Measurements from ENCODE around the gene ST6GALNAC4.
A peak's percentile ranks its signal among the peaks of the same experiment; 100 is the strongest.

Gene ST6GALNAC4, protein sequence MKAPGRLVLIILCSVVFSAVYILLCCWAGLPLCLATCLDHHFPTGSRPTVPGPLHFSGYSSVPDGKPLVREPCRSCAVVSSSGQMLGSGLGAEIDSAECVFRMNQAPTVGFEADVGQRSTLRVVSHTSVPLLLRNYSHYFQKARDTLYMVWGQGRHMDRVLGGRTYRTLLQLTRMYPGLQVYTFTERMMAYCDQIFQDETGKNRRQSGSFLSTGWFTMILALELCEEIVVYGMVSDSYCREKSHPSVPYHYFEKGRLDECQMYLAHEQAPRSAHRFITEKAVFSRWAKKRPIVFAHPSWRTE

DNA sequence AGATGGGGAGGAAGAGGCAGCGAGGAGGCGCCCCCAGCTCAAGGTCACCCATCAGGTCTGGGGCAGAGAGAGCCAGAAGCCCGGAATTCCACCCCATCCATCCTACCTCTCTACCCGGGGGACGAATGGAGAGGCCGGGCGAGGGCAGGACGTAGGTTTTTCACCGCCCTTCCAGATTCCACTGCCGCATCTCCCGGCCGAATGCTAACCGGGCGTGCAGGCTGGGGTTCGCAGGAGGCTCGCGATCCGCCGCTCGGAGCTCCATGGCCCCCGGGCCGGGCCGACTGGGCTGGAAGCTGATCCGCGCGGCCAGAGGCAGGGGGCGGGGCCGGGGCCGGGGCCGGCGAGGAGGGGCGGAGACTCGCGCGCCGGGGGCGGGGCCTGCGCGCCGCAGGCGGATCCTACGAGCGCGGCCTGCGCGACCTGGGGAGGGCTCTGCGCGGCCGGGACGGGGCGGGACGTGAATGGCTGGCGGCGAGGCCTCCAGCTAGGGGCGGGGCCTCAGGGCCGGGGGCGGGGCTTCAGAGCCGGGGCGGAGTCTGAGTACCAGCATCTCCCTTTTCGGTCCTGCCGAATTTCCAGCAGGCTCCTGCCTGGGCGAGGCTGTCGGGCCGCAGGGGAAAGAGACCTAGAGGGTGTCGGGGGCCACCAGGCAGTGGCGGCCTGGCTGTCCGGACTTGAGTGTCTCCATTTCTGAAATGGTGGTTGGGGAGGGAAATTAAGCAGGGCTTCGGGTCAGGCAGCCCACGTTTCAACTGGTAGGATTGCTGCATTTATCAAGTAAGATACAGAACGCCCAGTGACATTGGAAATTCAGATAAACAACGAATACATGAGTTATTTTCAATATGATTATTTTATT, at the start of gene ST6GALNAC4:
TSS of gene ST6GALNAC4 (minus strand) at position 322 of the 862 bp plus-strand sequence. CDS start 622 bp downstream, outside the sequence.
- peak within 1 kb of the TSS; percentile 73 for H3K27ac ChIP-seq (ENCODE audit: poor library complexity, severe bottlenecking)
- DNase-seq (ENCODE audit: low spot score): no peak
- no peaks in the 10 kb centered on the region for H3K9me3 ChIP-seq (ENCODE audit: severe bottlenecking)
- H3K4me3 ChIP-seq (ENCODE audit: severe bottlenecking): peak within 1 kb of the TSS; percentile 46
- H3K27me3 ChIP-seq (ENCODE audit: insufficient read depth, poor library complexity, severe bottlenecking): no peaks in the 10 kb centered on the region
- H3K4me1 ChIP-seq (ENCODE audit: insufficient read depth, poor library complexity, severe bottlenecking): peaks cover 31% of the 10 kb centered on the region
- ATAC-seq (ENCODE audit: low read depth): peak; percentile 65
- TF ChIP-seq, protein P1, sequence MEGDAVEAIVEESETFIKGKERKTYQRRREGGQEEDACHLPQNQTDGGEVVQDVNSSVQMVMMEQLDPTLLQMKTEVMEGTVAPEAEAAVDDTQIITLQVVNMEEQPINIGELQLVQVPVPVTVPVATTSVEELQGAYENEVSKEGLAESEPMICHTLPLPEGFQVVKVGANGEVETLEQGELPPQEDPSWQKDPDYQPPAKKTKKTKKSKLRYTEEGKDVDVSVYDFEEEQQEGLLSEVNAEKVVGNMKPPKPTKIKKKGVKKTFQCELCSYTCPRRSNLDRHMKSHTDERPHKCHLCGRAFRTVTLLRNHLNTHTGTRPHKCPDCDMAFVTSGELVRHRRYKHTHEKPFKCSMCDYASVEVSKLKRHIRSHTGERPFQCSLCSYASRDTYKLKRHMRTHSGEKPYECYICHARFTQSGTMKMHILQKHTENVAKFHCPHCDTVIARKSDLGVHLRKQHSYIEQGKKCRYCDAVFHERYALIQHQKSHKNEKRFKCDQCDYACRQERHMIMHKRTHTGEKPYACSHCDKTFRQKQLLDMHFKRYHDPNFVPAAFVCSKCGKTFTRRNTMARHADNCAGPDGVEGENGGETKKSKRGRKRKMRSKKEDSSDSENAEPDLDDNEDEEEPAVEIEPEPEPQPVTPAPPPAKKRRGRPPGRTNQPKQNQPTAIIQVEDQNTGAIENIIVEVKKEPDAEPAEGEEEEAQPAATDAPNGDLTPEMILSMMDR (IDR thresholded peaks at IDR 0.05; ENCODE audit: poor library complexity, severe bottlenecking): no peak
- H3K36me3 ChIP-seq (ENCODE audit: low read depth): peaks cover 12% of the 10 kb centered on the region

DNA sequence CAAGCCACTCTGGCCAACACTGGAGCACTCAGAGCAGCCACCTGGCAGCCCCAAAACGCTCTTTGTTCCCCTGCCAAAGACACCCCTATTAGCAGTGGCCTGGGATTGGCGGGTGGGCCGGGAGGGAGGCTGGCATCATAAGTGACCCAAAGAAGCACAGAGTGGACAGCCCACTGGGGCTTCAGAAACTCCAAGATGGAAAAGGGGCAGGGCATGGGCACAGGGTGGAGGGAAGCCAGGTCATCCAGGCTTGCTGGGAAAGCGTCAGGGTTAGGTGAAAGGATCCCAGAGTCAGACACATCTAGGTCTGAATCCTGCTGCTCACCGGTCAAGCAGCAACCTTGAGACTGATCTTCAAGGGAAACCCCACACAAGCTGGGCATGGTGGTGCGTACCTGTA, 49.1 kb upstream of the ST6GALNAC4 start:
- peak overlapping the region; percentile 82 for H3K27ac ChIP-seq (ENCODE audit: poor library complexity, severe bottlenecking)
- peaks cover 47% of the 10 kb centered on the region for H3K4me1 ChIP-seq (ENCODE audit: insufficient read depth, poor library complexity, severe bottlenecking)
- DNase-seq (ENCODE audit: low spot score) (no peak), ATAC-seq (ENCODE audit: low read depth) (no peak)
- no peaks in the 10 kb centered on the region for H3K27me3 ChIP-seq (ENCODE audit: insufficient read depth, poor library complexity, severe bottlenecking)
- no peaks in the 10 kb centered on the region for H3K36me3 ChIP-seq (ENCODE audit: low read depth)
- H3K4me3 ChIP-seq (ENCODE audit: severe bottlenecking): no peak overlapping the region
- TF ChIP-seq, protein P1 (IDR thresholded peaks at IDR 0.05; ENCODE audit: poor library complexity, severe bottlenecking): no peak
- H3K9me3 ChIP-seq (ENCODE audit: severe bottlenecking): no peaks in the 10 kb centered on the region

DNA sequence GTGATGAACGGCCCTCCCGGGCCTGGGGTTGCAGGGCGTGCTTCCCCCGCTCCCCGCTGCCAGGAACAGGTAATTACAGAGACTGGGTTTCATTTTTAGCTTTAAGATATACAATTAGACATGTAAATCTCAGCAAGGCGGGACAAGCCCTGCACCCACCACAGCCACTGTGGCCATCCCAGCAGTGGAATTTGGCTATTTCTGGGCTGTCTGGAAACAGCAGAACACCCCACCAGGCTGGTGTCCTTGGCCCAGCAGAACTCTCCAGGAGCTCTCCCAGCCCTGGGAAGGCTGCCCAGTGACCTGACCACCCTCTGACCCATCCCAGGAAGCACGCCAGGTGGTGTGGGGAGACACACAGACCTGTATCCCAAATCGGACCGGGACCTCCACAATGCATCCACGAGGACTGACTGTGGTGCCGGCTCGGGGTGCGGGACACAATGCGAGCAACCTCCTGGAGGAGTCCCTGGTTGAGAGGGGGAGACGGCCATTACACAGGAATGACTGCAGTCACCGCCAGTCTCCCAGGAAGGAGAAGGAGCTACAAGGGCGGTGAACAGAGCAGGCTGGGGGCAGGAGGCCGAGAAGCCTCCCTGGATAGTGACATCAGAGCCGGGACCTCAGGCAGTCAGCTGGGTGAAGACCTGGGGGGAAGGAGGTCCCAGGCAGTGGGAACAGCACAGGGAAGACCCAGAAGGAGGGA, 46.7 kb upstream of the ST6GALNAC4 start:
- TF ChIP-seq, protein P1 (IDR thresholded peaks at IDR 0.05; ENCODE audit: poor library complexity, severe bottlenecking): no peak
- DNase-seq (ENCODE audit: low spot score): no peak
- no peaks in the 10 kb centered on the region for H3K9me3 ChIP-seq (ENCODE audit: severe bottlenecking)
- no peak overlapping the region for H3K4me3 ChIP-seq (ENCODE audit: severe bottlenecking)
- no peak overlapping the region for H3K27ac ChIP-seq (ENCODE audit: poor library complexity, severe bottlenecking)
- H3K36me3 ChIP-seq (ENCODE audit: low read depth): no peaks in the 10 kb centered on the region
- peaks cover 38% of the 10 kb centered on the region for H3K4me1 ChIP-seq (ENCODE audit: insufficient read depth, poor library complexity, severe bottlenecking)
- ATAC-seq (ENCODE audit: low read depth): no peak
- no peaks in the 10 kb centered on the region for H3K27me3 ChIP-seq (ENCODE audit: insufficient read depth, poor library complexity, severe bottlenecking)

DNA sequence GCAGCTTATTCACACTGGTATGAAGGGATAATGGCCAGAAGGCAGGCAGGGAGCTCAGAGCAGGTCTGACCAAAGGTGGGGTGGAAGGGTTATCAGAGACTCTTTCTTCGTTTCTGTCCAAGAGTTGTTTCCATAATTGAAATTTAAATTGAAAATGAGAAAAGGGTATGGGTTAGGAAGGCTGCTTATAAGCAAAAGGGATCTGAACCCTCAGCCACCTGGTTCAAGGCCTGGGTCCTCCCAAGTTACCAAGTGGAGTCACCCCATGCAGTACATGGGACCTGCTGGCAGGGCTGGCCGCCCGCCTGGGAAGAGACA, 46.2 kb upstream of the ST6GALNAC4 start:
- peaks cover 33% of the 10 kb centered on the region for H3K4me1 ChIP-seq (ENCODE audit: insufficient read depth, poor library complexity, severe bottlenecking)
- no peaks in the 10 kb centered on the region for H3K9me3 ChIP-seq (ENCODE audit: severe bottlenecking)
- no peaks in the 10 kb centered on the region for H3K36me3 ChIP-seq (ENCODE audit: low read depth)
- H3K4me3 ChIP-seq (ENCODE audit: severe bottlenecking): no peak overlapping the region
- TF ChIP-seq, protein P1 (IDR thresholded peaks at IDR 0.05; ENCODE audit: poor library complexity, severe bottlenecking): no peak
- ATAC-seq (ENCODE audit: low read depth): no peak
- no peak overlapping the region for H3K27ac ChIP-seq (ENCODE audit: poor library complexity, severe bottlenecking)
- H3K27me3 ChIP-seq (ENCODE audit: insufficient read depth, poor library complexity, severe bottlenecking): no peaks in the 10 kb centered on the region
- no peak for DNase-seq (ENCODE audit: low spot score)

Data from RWPE2 (cell line).